Activated naive CD4-positive, alpha-beta T cell treated with anti-CD3 and anti-CD28 coated beads, Interleukin-2, amount 50 U/mL, for 16 hours (primary cell): Measurements from ENCODE around the gene KRTAP10-9.
"Not testable (repeated sequence)": the region's sequence is repeated elsewhere in the genome, so short reads cannot be mapped to it uniquely, and the experiment has no call there.

Source experiments
- DNase-seq: peaks from one replicate; pipeline ENCODE4 v3.0.0-alpha.2; 2020

KRTAP10-9 gene

GRCh38 chr21:44596068-44596725 is 30.7 kb upstream of the KRTAP10-9 start:
- DNase-seq, result no peak

- DNase-seq, result no peak
Observed at GRCh38 chr21:44598061-44598460, 28.8 kb upstream of the KRTAP10-9 start.

GRCh38 chr21:44599264-44600029 is 27.4 kb upstream of the KRTAP10-9 start:
- DNase-seq, result no peak

- DNase-seq, result not testable (repeated sequence)
Observed at GRCh38 chr21:44600118-44600978, 26.5 kb upstream of the KRTAP10-9 start, which contains the start of gene KRTAP10-7. TSS of gene KRTAP10-7 (plus strand) at chr21:44600597. CDS start at chr21:44600622, 25 bp downstream.

GRCh38 chr21:44601091-44601490 is 25.8 kb upstream of the KRTAP10-9 start:
- not testable (repeated sequence) for DNase-seq

GRCh38 chr21:44601596-44602462 is 25.1 kb upstream of the KRTAP10-9 start:
- no peak for DNase-seq

- DNase-seq, result no peak
Observed at GRCh38 chr21:44602463-44602850, 24.4 kb upstream of the KRTAP10-9 start.

DNA sequence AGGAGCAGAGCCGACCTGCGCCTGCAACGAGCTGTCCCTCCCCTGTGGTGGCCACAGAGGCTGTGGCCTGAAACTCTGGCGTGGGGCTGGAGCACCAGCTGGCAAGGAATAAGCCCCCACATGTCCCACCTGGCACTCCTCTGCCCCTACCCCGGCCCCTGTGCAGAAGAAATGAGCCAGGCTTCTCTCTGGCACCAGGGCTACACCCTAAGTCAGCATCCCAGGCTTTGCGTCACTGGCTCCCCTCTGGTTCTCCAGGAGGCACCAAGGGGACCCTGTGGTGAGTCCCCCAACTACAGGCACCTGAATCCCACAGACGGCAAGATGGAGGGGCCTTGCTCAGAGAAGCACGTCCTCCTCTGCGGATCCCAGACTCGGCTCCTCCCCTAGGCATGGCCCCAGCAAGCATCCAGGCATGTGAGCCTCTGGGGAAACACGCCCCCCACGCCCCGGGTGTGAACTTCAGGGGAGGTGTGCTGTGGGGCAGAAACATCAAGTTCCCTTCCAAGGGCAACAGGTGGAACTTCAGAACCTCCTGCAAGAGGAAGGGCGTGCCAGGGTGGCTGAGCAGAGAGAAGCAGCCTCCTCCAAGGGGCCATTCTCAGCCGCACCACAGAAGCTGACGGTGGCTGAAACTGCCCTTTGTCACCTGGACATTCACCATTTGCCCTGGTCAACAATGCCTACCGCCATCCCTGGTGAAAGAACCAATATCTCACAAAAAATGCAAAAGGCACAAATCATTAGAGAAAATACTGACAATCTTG is 23.6 kb upstream of the KRTAP10-9 start:
- DNase-seq, result no peak

GRCh38 chr21:44603911-44604310 is 23.0 kb upstream of the KRTAP10-9 start:
- no peak for DNase-seq

DNA sequence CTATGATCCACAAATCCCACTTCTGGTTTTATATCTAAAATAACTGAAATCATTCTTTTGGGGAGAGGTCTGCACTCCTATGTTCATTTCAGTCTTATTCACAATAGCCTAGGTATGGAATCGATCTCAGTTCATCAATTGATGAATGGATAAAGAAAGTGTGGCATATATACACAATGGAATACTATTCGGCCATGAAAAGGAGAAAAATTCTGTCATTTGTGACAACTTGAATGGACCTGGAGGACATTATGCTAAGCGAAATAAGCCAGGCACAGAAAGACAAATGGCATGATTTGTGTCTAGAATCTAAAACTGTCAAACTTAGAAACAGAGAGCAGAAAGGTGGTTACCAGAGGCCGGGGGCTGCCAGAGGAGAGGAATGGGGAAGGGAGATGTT is 20.4 kb upstream of the KRTAP10-9 start:
- no peak for DNase-seq

DNA sequence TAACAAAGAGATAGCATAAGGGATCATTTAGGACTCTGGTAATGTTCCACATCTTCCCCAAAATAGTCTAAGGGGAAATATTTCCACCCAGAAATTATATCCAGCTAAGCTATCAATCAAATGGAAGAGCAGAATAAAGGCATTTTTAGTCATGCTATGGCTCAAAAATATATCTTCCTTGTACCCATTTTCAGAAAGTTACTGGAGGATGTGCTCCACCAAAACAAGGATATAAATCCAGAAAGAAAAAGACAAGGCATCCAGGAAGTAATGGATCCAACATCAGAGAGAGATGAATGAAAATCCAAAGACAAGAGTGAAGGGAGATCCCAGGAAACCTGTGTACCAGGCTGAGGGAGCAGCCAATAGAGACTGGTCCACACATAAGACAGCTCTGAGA is 17.7 kb upstream of the KRTAP10-9 start:
- DNase-seq, result no peak

GRCh38 chr21:44610157-44610843 is 16.6 kb upstream of the KRTAP10-9 start:
- not testable (repeated sequence) for DNase-seq

GRCh38 chr21:44611551-44611950 is 15.3 kb upstream of the KRTAP10-9 start:
- DNase-seq, result no peak

DNA sequence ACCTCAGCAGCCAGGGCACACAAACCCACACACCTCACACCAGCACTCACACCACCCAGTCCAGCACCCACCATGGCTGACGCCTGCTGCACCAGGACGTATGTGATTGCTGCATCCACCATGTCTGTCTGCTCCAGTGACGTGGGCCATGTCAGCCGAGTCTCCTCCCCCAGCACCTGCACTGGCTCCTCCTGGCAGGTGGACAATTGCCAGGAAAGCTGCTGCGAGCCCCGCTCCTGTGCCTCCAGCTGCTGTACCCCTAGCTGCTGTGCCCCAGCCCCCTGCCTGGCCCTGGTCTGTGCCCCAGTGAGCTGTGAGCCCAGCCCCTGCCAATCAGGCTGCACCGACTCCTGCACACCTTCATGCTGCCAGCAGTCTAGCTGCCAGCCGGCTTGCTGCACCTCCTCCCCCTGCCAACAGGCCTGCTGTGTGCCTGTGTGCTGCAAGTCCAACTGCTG is 14.8 kb upstream of the KRTAP10-9 start, which contains the start of gene KRTAP10-8:
TSS of gene KRTAP10-8 (plus strand) at position 51 of the 458 bp plus-strand sequence. CDS start at position 73, 22 bp downstream.
- no peak for DNase-seq

GRCh38 chr21:44612669-44613229 is 14.1 kb upstream of the KRTAP10-9 start:
- DNase-seq, result no peak

GRCh38 chr21:44613386-44614155 is 13.3 kb upstream of the KRTAP10-9 start:
- DNase-seq, result no peak

- DNase-seq, result no peak
Observed at GRCh38 chr21:44614161-44614631, 12.7 kb upstream of the KRTAP10-9 start.

GRCh38 chr21:44614961-44615391 is 11.9 kb upstream of the KRTAP10-9 start:
- no peak for DNase-seq

GRCh38 chr21:44615466-44615865 is 11.4 kb upstream of the KRTAP10-9 start:
- DNase-seq, result no peak
